ENCODE data around the gene MINDY4B.

The MINDY4B gene

DNA sequence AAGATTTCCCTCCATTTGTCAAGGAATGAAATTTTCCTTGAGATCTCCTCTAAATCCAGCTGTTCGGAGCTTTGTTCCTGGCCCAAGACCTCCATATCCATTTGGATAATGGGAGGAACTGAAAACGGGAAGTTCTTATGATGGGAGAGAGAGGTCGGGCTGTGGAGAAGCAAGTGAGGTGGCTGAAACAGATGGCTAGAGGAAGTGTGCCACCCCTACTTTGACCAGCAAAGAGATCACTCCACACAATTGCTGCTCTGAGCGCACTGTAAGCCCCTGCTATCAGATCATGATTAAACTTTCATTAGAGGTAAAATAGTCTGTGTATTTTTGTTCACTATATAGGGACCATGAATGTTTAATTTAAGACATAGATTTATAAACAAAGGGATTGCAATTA is at the start of gene MINDY4B:
Gene MINDY4B (minus strand): TSS at position 101 of the 400 bp plus-strand sequence. CDS start 0 bp downstream, at position 101.
- DNase-seq = no peak

DNA sequence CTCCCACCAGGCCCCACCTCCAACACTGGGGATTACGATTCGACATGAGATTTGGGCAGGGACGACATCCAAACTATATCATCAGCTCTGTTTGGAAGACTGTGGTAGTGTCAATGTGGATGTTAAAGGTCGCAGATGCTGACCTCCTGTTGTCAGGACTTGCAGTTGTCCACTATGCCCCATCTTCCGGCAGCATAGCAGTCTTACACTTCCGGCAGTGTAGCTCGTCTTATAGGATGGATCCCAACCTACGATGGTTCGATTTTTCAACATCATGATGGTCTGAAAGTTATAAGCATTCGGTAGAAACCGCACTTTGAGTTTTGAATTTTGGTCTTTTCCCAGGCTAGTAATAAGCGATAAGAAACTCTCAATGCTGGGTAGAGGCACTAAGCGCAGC is 46.7 kb upstream of the MINDY4B start:
- DNase-seq = no peak

DNA sequence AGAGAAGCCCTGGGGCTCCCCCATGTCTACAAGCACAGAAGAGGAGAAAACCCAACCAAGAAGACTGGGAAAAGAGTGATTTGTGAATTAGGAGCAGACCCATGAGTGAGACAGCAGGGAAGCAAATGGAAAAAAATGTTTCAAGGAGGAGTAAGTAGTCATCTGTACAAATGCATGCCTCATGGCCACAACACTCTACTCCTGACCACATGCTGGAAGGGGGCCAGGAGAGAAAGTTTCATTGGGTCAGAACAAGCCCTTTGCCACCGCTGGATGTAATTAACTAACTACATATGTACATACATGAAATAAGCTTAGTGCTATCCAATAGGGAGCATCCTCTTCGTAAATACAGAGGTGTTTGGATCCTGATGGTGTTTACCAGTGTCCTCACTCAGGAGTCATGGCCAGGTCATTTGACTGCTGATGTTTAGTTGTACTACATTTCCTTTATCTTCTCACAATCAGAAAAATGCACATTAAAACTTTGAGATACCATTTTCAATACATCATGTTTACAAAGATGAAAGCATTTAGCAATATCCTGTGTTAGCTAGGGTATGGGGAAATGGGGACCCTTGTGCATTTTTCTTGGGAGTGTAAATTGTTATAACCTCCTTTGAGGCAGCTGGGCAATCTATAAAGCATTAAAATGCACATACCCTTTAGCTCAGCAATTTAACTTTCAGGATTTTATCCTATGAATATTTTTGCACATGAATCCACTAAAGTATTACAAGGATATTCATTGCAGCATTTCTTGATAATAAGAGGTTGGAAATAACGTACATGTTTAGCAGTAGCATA is 40.2 kb upstream of the MINDY4B start:
- DNase-seq = no peak

DNA sequence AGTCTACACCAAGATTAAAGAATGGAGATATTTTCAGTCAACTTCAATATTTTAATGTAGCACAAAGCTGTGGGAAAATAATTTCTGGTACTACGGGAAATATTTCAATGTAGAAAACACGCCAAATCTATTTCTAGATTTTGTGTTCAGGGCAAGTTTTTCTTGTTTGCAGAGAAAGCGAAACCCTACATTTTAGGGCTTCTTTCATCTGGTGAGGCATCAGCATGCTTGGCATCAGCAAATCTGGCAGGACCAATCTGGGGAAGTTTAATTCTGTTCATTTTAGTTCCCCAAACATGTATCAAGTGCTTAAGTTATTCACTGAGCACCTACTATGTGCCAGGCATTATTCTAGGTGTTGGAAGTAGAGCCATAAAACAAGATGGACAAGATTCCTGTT is 37.0 kb upstream of the MINDY4B start:
- DNase-seq = no peak

DNA sequence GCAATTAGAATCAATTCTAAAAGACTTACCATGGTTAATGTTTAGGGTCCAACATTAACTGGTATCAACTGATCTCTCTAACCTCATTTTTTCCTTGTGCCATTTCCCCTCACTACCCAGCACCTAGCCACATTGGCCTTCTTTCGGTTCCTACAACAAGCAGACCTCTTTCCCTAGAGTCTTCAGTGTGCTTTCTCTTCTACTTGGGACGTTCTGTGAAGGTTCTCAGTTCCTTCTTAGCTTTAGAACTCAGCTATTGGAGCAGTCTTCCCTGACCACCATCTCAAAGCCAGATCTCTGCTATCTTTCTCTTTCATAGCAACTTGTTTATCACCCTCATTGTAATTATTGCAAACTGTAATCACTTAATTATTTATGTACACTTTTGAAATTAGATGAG is 31.5 kb upstream of the MINDY4B start:
- DNase-seq = no peak

DNA sequence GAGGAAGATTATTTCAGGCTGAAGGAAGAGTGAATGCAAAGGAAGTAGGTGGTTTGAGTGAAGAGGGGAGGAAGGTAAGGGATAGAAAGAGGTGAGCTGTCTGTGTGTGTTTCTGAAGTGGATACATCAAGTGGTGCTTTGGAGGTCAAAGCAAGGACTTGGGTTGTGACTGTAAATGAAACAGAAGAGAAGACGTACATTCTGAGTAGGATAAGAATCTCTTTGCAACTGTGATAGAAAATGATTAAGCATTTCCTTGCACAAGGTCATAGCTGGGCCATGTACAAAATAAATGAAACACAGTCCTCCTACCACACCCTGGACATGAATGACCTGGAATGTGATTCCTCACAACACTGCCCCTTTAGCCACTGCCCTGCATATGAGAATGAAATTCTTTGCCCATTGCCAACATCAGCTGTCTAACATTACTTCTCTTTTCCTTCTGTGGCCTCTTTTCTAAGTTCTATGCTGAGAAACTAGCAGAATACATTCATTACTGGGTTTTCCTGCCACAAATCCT is 28.3 kb upstream of the MINDY4B start:
- DNase-seq = no peak

DNA sequence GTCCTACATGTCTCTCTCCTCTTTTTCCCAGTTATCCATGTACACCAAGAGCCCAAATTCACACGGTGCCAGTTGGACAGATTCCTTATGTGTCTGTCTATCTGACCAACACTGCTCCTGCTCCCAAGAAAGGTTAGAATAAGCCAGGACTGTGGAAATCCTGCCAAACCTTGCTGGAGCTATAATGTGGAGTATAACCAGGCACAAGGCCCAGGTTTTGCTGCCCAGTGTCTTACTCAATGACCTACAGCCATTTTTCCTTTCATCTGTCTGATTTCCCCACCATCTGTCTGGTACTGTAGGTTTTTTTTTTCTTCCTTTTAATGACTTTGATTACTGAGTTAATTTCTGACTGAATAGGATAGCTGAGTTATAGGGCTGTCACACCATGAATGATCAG is 26.5 kb upstream of the MINDY4B start:
- DNase-seq = no peak

DNA sequence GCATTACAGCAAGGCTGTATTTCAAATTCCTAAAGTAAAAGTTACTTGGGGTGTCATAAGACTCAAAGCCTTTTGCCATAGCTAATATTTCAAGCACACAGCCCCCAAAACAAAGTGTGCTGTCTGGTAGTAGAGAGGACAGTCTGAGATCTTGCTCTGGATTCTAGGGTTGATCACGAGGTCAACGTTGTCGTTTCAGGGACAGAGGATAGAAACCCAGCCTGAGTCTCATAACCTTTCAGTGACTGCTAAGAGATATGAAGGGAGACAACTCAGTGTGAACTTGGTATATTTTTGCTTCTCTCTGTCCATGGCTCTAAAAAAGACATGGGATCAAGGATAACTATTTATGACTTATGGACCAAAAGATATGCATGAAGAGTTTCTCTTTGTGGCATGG is 25.6 kb upstream of the MINDY4B start:
- no peak for DNase-seq

DNA sequence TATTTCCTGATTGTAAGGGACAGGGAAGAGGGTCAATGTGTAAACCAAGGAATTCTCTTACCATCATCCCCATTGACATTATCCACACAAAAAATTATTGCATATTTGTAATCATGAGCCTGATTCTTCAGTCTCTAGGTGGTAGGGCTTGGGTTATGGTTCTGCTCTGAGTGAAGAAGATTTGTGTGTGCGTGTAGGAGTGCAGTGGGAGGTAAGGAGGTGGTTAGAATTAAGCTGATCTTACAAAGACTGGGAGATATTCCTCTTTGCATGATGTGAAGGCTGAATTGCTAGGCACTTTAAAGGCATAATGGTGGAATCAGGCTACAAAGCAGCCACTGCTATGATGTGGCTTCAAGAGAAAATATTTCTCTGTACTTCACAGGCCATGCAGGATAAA is 23.0 kb upstream of the MINDY4B start:
- no peak for DNase-seq

DNA sequence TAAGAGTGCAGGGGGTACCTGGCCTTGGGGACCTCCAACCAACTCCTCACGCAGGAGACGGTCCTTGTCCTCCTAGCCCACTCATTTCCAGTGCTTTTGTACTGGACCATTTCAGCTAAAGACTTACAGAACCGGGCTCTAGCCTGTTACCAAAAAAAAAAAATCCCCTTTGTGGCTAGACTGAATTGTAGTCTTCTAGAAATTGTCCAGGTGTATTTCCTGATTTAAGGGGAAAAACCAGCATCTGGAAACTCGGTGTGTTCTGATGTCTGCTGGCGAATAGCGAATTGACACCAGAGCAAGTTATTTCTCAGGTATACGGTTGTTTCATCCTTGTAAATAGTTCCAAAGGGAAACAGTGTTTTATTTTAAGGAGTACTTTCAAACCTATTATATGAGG is 21.1 kb upstream of the MINDY4B start:
- DNase-seq = no peak

DNA sequence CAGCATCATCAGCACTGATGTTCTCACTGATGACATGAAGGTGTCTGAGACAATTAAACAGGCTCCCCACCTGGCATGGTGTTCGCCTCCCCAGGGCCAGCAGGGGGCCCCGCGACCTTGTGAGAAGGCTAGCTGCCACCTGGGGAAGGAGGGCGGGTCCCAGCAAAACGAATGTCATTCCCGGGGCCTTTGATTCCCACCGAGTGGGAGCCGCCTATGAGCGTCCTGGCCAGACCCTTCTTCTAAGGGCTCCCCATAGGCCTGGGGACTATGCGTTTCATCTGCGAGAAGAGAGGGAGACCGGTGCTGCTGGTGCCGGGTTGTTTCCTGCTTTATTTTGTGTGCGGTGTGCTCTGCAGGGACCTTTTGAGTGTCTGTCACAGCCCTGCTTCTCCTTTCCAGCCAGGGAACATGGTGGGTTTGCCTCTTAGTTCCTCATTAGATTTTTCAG is 20.5 kb upstream of the MINDY4B start:
- DNase-seq = peak; percentile 78

DNA sequence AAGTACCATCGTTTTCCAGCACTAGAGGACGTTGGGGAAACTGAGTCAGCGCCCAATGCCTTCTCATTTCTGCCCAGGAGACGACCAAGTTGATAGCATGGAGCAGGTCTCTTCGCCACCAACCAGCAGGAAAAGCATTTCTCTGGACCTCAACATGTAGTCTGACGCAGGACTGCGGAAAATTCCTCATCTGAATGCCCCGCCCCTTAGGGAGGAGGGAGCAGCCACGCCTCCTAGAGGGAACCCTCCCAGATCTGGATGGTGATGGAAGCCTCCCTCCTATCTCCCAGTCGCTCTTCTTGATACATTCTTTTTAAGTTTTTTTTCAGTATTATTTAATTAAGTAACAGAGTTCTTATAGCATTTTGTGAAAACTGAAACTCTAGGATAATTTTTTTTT is 17.4 kb upstream of the MINDY4B start:
- DNase-seq = no peak

DNA sequence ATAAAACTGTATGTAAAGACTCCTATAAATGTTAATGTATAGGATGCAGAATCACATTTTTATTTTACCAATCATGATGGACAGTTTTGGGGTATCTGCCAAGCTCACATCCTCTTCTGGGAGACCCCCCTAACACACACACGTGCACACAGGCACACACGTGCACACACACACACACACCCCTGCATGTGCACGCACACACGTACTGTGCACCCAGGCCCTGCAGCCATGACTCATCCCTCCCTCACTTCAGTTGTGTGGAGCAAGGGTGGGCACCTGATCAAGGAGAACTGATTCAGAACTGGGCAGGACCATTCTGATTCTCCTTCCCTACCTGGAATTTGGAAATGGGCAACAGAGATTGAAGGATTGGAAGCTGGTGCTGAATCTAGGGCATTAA is 16.0 kb upstream of the MINDY4B start:
- DNase-seq = no peak

DNA sequence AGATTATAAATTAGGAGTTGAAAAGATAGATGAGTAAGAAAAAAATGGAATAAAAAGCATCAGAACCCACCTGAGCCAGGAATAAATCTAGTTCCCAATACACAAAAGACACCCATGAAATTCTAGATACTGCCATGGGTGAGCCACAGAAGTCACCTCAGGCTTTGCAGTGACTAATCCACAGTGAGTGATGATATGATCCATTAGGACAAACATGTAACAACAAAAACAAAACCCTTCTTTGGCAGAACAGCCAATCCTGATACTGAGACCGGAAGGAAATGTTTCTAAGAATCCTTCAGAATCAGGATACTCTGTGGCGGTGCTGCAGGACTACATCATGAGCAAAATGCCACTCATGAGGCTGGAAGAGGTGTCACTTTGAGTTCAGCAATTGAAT is 15.0 kb upstream of the MINDY4B start:
- DNase-seq = no peak

DNA sequence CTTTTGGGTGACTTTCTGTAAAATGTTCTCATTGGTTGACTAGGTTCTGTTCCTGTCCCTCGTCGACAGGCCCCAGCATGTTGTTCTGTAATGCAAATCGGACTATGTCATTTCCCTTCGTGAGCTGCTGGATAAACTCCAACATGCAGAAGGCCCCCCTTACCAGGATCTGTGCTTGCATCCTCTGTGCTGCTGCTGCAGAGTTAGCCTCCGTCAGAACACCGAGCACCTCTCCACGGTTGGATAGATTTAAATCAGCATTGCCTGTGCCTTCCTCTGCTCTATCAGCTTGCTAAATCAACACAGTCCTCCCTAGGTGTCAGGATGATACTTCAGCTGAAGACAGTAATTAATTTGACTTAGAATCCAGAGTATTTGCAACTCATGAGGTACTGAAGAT is 12.7 kb upstream of the MINDY4B start:
- DNase-seq = no peak

DNA sequence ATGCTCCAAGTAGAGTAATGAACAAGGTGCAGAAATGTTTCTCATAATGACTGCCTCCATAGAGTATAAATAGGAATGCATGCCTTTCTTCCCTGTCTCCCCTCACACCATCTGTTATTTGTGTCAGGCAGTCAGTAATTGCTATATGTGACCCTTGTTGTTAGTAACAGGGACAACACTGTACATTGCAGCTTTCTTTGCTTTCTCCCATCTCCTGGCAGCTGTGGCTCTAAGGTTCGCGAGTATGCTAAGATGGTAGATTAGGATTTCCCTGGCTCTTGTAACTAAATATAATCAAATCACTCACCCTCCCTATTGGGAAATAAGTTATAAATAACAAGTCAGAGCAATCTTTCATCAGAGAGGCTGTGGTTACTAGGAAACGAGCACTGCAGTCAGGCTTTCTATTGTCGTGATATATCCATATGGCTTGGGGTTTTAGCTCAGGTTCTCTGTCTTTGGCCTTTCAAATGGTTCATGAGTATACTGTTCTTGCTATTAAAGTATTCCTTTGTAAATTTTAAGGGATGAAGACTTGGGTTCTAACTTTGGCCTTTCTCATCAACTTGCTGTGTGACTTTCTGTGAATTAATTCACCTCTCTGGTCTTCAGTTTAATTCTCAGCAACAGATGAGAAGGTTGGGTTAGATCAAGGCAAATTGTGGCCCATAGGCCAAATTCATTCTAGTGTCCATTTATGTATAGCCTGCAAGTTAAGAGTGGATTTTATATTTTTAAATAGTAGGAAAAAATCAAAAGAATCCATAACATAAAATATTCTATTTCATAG is 8.1 kb upstream of the MINDY4B start:
- no peak for DNase-seq

DNA sequence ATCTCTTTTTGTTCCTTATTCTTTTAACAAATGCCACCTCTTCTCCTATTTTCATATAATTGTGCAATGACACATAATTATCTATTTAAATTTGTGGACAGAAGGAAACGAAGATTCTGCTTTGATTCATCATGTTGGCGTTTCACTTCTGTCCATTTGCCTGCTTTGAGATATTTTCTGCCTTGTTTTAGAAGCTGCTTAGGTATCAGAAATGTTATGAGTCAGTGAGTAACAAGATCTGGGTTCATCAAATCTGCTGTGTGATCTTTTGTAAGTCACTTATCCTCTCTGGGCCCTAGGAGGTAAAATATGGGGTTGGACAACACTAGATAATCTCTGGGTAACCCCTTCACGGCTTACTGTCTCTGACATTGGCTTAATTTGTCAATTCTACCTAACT is 7.3 kb upstream of the MINDY4B start:
- no peak for DNase-seq

DNA sequence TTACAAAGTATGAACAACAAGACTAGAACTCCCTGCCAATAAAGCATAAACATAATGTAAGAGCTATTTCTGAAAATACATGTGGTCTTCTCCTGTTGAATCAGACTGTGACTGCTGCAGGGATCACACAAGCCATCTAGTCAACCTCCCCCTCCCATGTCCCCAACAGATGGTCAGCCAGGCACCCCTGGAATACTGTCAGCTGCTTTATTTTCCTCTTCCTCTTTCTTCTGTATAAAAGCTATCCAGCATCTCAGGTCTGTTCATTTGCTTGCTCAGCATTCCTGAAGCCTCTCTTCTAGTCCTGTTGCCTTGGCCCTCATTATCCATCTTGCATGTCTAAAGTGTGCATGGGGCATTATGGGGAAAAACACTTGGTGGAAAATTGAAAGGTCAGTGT is 6.5 kb upstream of the MINDY4B start:
- DNase-seq = no peak

DNA sequence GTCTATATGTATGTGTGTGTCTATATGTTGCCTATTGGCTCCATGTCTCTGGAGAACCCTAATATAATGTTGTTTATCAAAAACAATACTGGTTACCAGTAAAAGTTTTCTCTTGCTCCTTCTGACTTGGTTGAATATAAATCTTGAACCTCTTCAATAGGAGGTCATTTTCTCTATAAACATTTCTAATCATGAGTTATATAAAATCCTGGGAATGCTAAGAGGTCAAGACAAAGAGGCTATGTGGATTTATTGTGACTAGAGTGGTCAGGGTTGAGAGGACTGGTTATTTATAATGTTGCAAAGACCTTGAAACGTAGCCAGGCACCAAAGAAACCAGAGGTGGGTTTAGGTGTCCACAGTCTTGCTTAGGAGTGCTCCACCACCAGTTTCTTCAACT is 1.2 kb upstream of the MINDY4B start:
- DNase-seq = no peak

DNA sequence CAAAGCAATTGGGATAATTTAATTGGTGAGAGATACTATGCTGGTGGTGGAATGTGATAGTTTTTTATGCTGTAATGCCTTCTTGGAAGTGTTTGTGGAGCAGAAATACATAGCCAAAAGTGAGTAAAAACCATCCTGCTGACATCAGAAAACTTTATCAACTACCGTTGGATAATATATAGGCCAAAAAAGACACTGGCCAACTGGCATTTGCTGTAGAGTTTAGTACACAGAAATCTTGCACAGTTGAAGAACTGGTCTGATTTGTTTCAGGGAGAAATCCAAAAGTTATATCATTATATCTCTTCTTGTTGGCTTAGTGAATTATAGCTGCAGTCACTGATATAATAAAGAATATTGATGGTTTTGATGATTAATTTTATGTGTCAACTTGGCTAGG is 507 bp upstream of the MINDY4B start:
- DNase-seq = no peak

DNA sequence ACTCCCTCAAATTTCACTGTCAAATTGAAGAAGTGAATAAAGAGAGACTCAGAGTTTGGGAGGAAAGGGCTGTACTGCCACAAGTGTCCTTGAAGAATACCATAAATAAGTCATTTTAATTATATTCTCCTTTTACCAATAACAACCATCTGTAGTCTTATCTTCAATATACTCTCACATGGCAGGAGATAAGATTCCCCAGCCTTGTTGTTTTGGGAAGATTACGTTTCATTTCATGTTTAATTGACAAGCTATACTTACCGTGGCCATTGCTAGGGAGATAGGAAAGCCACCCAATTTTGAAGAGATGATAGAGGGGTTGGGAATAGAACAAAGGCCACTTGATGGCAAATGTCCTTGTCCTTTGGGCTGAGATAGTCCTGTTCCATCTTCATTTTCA is 2.3 kb downstream of the MINDY4B start:
- DNase-seq = no peak

DNA sequence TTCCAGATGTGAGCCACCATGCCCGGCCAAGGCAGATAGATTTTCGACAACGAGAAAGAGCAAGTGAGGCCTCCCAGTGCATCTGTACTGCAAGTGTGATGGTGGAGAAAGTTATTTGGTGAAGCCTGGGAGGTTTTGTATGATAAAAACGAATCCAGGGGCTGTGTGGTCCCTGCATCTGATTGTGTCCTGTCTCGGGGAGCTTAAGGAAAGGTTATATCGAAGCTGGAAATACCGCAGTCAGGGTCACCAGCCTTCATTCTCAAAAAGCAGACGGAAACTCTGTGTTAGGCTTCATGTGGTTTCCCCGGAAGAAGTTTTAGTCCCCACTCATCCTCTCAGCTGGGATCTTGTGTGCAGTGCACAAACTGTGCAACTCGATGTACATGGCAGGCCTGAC is 3.4 kb downstream of the MINDY4B start:
- no peak for DNase-seq

DNA sequence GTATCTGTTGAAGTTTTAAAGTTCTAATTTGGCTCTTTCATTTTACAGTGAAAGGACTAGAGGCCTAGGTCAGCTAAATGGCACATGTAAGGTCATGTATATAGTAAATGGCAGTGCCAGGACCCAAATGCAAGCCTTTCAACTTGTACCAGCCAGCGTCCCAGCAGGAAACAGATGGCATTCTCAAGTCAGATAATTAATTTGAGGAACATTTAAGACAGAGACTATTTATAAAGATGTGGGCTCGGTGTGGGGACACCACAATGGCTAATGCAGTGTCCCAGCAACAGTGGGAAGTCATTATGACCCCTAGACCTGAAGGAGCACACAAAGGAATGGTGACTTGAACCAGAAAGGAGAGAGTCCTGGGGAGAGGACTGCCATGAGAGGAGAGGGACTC is 6.1 kb downstream of the MINDY4B start:
- DNase-seq = no peak

DNA sequence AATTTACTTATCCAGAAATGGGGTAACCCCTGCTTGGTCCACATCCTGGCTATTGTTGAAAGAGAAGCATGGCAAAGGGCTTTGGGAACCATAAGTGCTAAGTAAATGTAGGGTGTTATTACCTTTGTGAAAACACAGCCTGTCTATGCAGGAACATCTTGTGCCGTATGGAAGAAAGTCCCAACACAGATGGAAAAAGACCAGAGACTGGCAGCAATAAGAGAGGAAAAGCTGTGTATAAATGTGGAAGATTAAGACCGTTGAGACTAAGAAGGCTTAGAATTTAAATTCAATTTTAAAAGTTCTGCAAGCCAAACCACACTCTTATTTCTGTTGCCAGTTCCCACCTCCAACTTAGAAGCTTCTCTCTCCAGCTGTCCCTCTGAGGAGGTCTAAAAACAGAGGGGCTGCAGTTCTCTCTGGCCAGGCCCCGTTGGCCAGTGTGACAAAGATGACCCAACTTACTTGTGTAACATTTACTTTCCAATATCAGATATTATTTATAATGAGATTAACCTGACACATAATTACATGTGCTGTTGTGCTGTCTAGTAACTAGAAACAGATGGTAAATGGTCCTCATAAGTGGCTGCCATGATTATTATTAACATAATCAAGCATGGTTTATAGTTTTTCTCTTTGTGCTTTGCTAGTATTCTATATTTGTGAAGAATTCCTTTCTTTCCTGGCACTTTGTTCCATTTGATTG is 7.0 kb downstream of the MINDY4B start:
- no peak for DNase-seq
